ENCODE results near the gene TMEM198. TPM values are rescaled to one million over a fixed set of nuclear protein-coding genes. Genes with fewer than 3 reads are reported as not detected.

The TMEM198 gene
- total and polyA plus RNA-seq, 9 of the 15 experiments (the other 6 are each of a cell fraction or from before 2014, with no cell fraction given), result 0.03 to 3.8 (median 1.0) TPM

DNA sequence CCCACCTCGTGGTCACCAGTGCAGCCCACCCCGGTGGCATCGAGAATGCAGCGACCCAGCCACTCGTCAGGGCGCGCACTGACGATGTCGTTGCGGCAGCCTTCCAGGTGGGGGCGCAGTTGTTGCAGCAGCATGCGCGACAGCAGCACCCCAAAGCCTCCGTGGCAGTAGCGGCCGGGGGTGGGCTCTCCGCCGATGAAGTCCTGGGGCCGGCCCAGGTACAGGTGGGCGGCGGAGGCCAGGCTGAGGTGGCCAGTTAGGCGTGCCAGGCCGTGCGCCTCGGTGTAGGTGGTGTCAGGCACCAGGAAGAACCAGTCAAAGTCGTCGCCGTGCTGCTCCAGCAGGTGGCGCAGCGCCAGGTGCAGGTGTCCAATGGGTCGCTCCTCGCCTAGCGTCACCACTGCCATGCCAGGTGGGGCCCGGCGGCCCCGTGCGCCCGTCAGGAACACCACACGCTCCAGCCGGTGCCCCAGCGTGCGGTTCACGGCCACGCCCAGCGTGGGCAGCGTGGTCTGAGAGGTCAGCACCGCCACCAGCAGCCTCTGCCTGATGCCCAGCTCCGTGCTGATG is 2.1 kb upstream of the TMEM198 start (continued):
- TF ChIP-seq NR2C2 (CRISPR knock-in tag; IDR thresholded peaks at IDR 0.05), result peak; percentile 50; the same call in 1 of the 2 replicates
- TF ChIP-seq NR2C2 (tag; IDR thresholded peaks at IDR 0.05), result no peak
- TF ChIP-seq, protein P1, sequence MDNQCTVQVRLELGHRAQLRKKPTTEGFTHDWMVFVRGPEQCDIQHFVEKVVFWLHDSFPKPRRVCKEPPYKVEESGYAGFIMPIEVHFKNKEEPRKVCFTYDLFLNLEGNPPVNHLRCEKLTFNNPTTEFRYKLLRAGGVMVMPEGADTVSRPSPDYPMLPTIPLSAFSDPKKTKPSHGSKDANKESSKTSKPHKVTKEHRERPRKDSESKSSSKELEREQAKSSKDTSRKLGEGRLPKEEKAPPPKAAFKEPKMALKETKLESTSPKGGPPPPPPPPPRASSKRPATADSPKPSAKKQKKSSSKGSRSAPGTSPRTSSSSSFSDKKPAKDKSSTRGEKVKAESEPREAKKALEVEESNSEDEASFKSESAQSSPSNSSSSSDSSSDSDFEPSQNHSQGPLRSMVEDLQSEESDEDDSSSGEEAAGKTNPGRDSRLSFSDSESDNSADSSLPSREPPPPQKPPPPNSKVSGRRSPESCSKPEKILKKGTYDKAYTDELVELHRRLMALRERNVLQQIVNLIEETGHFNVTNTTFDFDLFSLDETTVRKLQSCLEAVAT (IDR thresholded peaks at IDR 0.05), result no peak
- no peak for TF ChIP-seq ZNF146 (CRISPR knock-in tag; IDR thresholded peaks at IDR 0.05; ENCODE audit: unreplicated experiment)
- no peak for TF ChIP-seq ZBTB8A (IDR thresholded peaks at IDR 0.05; ENCODE audit: partially characterized antibody)
- TF ChIP-seq, protein P2, sequence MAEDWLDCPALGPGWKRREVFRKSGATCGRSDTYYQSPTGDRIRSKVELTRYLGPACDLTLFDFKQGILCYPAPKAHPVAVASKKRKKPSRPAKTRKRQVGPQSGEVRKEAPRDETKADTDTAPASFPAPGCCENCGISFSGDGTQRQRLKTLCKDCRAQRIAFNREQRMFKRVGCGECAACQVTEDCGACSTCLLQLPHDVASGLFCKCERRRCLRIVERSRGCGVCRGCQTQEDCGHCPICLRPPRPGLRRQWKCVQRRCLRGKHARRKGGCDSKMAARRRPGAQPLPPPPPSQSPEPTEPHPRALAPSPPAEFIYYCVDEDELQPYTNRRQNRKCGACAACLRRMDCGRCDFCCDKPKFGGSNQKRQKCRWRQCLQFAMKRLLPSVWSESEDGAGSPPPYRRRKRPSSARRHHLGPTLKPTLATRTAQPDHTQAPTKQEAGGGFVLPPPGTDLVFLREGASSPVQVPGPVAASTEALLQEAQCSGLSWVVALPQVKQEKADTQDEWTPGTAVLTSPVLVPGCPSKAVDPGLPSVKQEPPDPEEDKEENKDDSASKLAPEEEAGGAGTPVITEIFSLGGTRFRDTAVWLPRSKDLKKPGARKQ (CRISPR knock-in tag; IDR thresholded peaks at IDR 0.05), result no peak
- TF ChIP-seq RB1 (IDR thresholded peaks at IDR 0.05; ENCODE audit: low read depth), result peak; percentile 64
- TF ChIP-seq TSC22D4 (tag; IDR thresholded peaks at IDR 0.05), result no peak
- TF ChIP-seq PURB (CRISPR knock-in tag; IDR thresholded peaks at IDR 0.05; ENCODE audit: low read depth), result no peak
- no peak for TF ChIP-seq ZNF431 (CRISPR knock-in tag; IDR thresholded peaks at IDR 0.05)
- TF ChIP-seq, protein P3, sequence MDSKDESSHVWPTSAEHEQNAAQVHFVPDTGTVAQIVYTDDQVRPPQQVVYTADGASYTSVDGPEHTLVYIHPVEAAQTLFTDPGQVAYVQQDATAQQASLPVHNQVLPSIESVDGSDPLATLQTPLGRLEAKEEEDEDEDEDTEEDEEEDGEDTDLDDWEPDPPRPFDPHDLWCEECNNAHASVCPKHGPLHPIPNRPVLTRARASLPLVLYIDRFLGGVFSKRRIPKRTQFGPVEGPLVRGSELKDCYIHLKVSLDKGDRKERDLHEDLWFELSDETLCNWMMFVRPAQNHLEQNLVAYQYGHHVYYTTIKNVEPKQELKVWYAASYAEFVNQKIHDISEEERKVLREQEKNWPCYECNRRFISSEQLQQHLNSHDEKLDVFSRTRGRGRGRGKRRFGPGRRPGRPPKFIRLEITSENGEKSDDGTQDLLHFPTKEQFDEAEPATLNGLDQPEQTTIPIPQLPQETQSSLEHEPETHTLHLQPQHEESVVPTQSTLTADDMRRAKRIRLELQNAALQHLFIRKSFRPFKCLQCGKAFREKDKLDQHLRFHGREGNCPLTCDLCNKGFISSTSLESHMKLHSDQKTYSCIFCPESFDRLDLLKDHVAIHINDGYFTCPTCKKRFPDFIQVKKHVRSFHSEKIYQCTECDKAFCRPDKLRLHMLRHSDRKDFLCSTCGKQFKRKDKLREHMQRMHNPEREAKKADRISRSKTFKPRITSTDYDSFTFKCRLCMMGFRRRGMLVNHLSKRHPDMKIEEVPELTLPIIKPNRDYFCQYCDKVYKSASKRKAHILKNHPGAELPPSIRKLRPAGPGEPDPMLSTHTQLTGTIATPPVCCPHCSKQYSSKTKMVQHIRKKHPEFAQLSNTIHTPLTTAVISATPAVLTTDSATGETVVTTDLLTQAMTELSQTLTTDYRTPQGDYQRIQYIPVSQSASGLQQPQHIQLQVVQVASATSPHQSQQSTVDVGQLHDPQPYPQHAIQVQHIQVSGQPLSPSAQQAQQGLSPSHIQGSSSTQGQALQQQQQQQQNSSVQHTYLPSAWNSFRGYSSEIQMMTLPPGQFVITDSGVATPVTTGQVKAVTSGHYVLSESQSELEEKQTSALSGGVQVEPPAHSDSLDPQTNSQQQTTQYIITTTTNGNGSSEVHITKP (IDR thresholded peaks at IDR 0.05; ENCODE audit: partially characterized antibody), result no peak
- no peak; the same call in 1 of the 2 replicates for TF ChIP-seq ATF1 (CRISPR knock-in tag; IDR thresholded peaks at IDR 0.05)
- peak; percentile 84 for TF ChIP-seq ATF1 (tag; IDR thresholded peaks at IDR 0.05)
- no peak for TF ChIP-seq TEAD2 (tag; IDR thresholded peaks at IDR 0.05)
- no peak for TF ChIP-seq BRF1 (IDR thresholded peaks at IDR 0.05; ENCODE audit: borderline replicate concordance, extremely low read depth, insufficient read length)
- no peak for TF ChIP-seq TAF7 (tag; IDR thresholded peaks at IDR 0.05)
- TF ChIP-seq ZBTB11 (CRISPR knock-in tag; IDR thresholded peaks at IDR 0.05), result no peak
- no peak for TF ChIP-seq POLR2AphosphoS5 (IDR thresholded peaks at IDR 0.05; ENCODE audit: control insufficient read depth, insufficient read depth, low read depth, low read length)

Measured in K562 (cell line).